Measurements from ENCODE around the gene CPHXL2.

Gene CPHXL2

DNA sequence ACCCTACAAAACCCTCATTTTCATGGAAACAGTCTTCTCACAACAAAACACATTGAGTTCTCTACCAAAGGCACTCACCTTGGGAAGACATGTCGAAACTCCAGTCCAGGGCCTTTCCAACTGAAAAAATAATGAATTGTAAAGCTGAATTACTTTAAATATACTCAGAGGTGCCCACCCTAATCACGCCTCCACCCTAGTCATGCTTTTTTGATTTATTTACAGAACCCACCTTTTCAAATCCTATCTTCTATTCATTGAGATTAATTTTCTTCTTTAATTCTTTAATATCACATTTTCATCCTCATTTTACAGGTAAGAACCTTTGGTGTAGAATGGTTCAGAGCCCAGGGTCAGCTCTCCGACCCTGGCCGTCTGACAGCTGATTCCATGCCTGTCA is at the start of gene CPHXL2:
CPHXL2 (minus strand) TSS at position 101 of the 400 bp plus-strand sequence; CDS start at position 91, 10 bp downstream.
- DNase-seq: no peak

DNA sequence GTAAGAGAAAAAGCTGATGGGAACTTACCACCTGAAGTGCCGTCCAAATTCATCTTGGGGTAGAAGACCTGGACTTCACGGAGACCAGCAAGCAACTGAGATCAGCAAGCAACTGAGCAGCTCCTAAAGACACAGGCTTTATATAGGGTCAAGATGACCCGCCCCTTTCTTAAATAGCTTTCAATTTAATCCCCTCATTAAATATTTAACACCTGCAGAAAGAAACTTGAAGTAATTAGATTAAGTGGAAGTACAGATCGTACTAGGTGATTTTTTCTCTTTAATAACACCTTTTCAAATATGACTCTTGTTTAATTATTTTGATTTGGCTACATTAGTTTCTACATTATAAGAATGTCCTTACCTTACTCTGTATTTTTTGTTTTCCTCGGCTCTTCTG is 49.6 kb upstream of the CPHXL2 start, which contains the start of gene CPHXL:
CPHXL (minus strand) TSS at position 101 of the 400 bp plus-strand sequence; CDS start at position 53, 48 bp downstream.
- DNase-seq: no peak

DNA sequence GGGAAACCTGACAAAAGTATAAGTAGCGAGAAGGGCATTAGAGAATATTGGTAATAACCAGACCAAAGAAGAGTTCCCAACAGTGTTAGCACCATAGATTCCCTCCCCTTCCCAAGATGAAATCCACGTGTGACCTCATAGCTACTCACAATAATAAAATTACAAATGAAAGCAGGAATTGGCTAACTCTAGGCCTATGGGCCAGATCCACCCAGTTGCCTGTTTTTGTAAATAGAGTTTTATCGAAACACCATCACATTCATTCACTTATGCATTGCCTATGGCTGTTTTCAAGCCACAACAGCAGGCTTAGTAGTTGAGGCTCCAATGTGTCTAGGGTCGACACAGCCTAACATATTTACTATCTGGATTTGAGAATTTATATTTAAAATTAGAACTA is 41.6 kb upstream of the CPHXL2 start:
- DNase-seq: no peak

DNA sequence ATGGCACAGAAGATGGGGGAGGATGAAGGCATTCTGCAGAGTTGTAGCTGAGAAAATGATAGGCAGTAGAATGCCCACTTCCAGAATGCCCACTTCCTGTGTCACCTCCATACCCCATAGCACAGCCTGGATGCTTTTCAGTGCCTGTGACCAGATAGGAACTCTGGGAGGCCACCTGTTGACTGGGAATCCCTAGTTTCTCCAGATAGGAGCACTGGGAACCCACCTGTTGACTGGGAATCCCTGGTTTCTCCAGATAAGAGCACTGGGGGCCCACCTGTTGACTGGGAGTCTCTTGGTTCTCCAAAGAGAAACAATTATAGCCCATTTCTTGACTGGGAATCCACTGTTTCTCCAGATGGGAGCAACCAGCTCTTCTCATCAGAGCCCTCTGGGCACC is 37.9 kb upstream of the CPHXL2 start:
- no peak for DNase-seq

DNA sequence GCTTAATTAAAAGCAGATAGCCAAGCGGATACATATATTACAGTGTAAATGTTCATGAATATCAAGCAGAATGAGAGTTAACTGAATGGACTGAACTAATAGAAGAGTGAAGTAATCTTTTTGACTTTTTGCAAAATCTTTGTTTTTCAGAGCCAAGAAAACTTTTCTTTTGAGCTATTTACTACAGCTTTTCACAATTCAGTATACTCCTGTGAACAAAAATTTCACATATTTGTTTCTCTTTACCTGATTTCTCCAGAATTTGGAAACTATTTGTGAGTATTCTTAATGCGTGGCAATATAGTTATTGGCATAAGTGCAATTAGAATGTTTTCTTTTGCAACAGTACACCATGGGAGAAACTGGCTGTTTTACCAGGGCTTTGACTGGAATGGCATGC is 33.5 kb upstream of the CPHXL2 start:
- DNase-seq: no peak

DNA sequence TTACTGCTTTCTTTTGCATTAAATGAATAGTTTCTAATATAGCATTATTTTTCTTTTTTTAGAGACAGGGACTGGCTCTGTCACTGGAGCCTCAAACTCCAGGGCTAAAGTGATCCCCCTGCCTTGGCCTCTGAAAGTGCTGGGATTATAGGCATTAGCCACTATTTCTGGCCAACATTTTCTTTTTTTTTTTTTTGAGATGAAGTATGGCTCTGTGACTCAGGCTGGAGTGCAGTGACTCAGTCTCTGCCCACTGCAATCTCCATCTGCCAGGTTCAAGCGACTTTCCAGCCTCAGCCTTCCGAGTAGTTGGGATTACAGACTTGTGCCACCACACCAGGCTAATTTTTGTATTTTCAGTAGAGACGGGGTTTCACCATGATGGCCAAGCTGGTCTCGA is 26.5 kb upstream of the CPHXL2 start:
- no peak for DNase-seq

DNA sequence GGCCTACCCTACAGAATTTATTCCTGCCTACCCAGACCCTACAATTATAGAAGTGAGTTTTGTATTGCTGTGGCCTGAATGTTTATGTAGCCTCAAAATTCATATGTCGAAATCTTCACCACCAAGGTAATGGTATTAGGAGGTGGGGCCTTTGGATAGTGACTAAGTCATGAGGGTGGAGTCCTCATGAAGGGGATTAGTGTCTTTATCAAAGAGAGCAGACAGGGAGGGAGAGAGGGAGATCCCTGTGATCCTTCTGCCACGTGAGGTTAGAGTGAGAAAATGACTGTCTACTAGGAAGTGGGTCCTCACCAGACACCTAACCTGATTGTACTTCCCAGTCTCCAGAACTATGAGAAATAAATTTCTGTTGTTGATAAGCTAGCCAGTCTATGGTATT is 25.4 kb upstream of the CPHXL2 start:
- no peak for DNase-seq

DNA sequence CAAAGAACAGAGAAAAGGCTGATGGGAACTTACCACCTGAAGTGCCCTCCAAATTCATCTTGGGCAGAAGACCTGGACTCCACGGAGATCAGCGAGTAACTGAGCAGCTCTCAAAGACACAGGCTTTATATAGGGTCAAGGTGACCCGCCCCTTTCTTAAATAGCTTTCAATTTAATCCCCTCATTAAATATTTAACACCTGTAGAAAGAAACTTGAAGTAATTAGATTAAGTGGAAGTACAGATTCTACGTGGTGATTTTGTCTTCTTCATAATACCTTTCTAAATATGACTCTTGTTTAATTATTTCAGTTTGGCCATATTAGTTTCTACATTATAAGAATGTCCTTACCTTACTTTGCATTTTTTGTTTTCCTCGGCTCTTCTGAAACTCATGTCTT is 24.6 kb upstream of the CPHXL2 start, which contains the start of gene DUXB:
DUXB (minus strand) TSS at position 101 of the 400 bp plus-strand sequence; CDS start at position 58, 43 bp downstream.
- no peak for DNase-seq

DNA sequence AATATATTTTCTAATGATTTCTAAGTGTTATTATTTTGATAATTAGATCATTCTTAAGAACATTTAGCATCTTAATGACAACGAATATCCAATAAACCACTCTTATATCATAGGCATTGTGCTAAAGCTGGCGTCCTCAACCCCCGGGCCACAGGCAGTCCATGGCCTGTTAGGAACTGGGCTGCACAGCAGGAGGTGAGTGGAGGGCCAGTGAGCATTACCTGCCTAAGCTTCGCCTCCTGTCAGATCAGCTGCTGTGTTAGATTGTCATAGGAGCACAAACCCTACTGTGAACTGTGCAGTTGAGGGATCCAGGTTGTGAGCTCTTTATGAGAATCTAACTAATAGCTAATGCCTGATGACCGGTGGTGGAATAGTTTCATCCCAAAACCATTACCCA is 20.8 kb upstream of the CPHXL2 start:
- no peak for DNase-seq

DNA sequence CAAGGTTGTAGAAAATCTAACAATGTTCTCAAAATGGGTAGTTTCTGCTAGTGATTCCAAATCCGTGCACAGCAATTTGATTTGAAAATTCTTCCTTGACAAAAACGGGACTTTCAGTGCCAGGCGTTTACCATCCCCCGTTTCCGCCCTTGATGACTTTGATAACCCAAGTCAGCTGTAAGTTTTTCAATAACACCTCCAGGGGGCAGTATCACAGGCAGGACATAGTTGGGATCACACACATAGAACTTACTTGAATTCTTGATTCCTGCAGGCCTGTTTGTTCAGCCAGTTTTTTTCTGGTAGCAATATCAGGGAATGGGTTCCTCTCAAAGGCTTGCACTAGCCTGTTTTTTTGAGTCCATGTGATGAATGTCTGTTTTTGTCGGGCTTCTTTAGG is 18.9 kb upstream of the CPHXL2 start:
- DNase-seq: no peak

DNA sequence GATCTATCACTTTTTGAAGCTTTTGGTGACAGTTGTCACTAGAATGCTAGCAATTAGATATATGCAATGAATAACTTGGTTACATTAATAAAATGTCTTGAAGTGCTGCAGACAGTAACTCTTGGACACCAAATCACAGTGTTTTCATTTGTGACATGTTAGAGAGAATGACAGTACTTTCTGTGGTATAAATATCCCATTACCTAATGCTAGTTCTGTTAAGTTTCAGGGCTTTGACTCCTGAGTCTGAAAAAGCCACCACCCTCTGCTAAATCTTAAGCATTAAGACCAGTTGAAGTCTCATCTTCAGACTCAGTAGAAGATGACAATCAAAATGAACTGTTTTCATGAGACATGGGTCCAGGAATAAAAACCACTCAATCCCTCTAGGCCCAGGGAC is 10.6 kb upstream of the CPHXL2 start:
- no peak for DNase-seq

DNA sequence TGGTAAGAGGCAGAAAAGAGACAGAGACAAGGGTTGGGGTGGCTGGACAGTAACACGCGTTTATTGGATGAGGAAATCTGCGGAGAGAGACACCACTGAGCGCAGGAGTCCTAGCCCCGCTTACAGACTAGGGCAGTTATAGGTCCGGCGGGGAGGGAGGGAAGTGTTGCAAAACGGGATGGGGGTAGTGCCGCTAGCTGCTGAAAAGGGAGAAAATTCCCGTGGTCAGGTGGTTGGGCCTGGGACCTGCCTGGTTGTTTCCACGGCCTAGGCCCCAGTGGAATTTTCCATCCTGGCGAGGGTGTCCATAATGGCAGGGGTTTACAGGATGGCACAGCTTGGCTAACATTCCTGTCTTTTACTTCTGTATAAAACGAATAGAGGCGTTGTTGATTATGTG is 5.5 kb upstream of the CPHXL2 start:
- DNase-seq: no peak

DNA sequence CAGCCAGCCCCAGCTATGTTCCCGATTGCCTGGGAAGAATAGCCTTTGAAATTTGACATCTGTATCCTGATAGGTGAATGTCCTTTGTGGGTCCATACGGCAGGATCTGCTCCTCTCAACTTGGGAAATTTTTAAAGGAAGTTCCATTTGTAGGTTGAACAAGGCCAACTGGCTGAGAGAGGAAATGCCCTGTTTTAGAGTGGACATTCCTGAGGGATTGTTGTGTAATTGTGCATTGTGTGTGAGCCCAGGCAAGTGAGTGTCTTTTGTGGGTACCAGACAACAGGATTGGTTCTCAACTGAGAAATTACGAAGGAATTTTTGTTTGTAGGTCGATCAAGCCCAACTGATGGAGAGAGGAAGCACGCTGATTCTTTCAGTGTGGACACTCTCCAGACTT is 2.6 kb upstream of the CPHXL2 start:
- DNase-seq: no peak

DNA sequence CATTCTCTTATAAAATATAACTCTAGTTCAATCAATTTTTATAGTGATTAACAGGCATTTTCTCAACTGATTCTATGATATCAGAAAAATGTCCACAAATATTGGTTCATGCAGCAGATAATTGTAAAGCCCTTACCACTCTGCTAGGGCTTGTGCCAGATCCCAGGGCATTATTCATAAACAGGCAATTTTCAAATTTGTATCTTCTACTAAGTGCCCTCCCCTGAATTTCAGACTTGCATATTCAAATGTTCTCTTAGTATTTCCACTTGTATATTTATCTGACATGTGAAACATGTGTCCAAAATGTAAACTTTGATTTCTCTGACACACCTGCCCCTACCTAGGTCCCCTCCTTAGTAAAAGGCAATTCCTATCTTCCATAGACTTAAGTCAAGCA is 9.3 kb downstream of the CPHXL2 start:
- DNase-seq: no peak

DNA sequence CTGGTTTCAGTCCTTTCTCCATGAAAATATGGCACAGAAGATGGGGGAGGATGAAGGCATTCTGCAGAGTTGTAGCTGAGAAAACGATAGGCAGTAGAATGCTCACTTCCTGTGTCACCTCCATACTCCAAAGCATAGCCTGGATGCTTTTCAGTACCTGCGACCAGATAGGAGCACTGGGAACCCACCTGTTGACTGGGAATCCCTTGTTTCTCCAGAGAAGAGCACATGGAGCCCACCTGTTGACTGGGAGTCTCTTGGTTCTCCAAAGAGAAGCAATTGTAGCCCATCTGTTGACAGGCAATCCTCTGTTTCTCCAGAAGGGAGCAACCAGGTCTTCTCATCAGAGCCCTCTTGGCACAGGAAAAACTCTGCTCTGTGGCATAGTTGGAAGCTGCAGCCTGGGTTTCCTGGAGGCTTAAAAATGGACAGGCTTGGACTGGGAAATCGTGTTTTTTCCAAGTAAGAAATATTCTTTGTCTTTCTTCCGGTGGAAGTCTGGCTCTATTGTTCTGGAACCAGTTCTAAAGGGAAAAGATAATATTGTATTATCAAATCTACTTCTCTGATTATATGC is 16.0 kb downstream of the CPHXL2 start:
- no peak for DNase-seq

DNA sequence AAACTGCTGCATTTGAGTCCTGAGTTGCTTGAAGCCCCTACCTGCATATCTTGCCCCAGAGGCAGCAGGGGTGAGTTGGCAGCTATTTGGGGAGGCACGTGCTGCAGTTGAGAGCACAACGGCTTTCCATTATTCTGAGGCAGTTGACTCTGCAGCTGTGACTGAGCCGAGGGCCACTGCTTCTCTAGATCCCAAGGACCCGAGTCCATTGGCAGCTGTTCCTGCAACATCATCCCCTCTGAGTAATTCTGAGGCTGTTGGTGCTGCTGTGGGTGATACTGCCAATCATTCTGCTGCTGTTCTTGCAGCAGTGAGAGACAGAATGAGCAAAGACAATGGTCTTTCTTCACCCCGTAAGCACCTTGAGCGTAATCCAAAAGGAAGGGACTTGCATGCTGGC is 16.5 kb downstream of the CPHXL2 start:
- DNase-seq: no peak

DNA sequence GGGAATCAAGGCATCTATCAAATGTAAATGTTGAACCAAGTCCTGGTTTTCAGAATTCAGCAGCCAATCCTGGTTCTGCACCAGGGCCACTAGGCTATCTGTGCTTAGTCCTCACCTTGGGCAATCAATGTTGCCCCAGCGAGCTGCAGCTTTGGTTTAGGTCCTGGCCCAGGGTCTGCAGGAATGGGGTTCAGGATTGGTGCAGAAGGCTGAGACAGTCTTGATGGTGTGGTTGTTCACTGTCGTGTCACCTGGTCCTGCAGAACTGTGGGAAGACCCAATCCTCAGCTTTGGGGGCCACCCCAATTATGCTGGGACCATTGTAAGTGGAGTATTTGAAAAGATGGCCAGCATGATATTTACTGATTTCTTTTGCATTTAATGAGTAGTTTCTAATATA is 18.6 kb downstream of the CPHXL2 start:
- no peak for DNase-seq

DNA sequence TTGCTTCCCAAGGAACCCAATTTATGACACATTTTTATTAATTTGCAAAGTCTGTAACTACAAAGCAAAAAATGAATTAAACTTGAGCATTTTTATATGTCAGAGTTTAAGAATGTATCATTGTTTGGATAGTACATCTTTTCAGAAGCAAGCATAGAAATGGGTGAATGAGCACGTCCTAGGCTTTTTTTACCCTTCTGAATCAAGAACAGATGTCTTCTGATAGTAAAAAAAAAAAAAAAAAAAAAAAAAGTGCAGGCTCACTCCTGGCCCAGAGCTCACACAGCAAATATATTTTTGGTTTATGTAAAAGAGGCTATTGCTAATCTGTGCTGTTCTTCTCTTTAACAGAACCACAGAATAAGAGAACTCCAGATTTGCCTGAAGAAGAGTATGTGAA is 22.9 kb downstream of the CPHXL2 start:
- DNase-seq: no peak

DNA sequence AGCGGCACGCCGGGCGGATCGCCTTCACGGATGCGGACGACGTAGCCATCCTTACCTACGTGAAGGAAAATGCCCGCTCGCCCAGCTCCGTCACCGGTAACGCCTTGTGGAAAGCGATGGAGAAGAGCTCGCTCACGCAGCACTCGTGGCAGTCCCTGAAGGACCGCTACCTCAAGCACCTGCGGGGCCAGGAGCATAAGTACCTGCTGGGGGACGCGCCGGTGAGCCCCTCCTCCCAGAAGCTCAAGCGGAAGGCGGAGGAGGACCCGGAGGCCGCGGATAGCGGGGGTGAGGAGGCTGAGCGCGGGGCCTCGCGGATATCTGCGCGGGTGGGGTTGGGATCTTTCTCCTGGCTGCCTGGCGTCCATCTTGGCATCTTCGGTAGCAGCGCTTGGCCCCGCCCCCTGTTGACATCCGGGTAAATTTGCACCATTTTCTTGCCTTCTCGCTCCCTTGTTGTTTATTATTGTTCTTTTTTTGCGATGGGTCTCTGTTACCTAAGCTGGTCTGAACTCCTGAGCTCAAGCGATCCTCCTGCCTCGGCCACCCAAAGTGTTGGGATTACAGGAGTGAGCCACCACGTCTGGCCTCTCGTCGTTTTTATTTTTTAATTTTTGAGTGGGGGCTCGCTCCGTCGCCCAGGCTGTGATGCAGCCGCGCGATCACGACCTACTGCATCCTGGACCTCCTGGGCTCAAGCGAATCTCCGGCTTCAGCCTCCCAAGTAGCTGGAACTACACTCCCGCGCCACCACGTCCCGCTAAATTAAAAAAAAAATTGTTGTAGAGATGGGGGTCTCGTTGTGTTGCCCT is 28.3 kb downstream of the CPHXL2 start:
- peak; percentile 59 for DNase-seq

DNA sequence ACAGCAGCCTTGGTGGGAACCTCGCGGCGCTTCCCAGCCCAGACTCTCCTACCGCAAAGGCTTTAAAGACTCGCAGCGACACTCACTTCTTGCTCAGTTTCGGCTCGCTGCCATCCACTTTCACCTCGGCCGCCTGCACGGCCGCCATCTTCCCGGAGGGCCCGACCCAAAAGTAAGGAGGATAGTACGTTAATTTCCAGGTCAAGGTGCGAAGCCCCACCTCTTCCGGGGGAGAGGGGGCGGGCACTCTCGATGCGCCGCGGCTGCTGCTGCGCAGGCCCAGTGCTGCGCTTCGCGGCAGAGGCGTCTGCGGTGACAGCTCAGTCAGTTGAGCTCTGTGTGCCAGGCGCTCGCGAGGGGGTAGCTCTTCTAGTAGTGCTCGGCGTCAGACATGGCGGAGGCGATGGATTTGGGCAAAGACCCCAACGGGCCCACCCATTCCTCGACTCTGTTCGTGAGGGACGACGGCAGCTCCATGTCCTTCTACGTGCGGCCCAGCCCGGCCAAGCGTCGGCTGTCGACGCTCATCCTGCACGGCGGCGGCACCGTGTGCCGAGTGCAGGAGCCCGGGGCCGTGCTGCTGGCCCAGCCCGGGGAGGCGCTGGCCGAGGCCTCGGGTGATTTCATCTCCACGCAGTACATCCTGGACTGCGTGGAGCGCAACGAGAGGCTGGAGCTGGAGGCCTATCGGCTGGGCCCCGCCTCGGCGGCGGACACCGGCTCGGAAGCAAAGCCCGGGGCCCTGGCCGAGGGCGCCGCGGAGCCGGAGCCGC is 29.1 kb downstream of the CPHXL2 start, which contains the start of the genes KARS1 and TERF2IP:
KARS1 (minus strand) TSS at position 174 of the 773 bp plus-strand sequence; CDS start at position 148, 26 bp downstream.
TERF2IP (plus strand) TSS at position 282 of the 773 bp plus-strand sequence; CDS start at position 392, 110 bp downstream.
- DNase-seq: peak; percentile 93

DNA sequence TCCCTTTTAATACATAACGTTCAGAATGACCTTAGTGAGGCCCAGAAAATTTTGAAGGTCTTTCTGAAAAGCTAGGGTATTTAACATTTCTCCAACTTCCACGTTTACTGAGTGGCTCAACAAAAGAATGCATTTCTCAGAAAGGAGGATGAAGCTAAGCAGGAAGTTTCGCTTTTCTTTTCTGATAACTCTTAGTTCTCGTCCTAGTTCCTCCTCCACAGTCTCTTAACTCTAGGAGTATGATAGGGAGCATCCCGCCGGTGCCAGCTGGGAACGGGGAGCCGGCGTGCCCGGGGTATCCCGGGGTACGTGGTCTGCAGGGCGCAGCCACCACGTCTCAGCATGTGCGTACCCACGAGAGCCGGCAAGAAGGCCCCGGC is 29.7 kb downstream of the CPHXL2 start:
- DNase-seq: no peak

DNA sequence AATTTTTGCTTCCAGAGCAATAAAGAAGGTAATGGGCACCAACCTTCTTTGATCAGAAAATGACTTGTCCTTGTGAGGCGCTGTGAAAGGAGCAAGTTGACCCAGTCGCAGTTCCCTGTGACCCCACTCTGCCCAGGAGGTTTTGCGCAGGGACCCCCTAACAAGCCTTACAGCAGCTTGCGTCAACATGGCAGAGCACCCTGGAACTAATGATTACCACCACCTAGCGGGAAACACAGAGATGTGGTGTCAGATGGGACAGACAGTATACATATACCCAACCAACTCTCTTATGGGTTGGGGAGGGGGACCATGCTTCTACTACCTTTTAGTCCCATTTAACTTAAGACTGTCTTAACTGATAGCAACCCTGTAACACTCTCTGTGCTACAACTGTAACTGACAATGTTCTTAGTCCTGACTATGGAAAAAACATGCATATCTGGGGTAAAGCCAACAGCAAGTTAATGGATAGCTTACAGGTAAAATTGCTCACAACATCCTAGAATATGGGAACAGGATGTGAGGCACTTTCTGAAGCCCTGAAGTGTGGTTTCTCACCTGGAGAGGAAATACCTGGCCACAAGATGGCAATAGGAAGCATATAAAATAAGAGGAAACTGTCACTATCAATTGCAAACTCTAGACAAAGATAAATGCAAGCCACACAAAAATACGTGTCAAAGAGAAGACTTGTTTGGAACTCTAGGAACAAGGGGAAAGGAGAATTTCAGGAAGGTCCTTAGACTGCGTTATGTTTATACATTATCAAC is 32.4 kb downstream of the CPHXL2 start:
- no peak for DNase-seq

DNA sequence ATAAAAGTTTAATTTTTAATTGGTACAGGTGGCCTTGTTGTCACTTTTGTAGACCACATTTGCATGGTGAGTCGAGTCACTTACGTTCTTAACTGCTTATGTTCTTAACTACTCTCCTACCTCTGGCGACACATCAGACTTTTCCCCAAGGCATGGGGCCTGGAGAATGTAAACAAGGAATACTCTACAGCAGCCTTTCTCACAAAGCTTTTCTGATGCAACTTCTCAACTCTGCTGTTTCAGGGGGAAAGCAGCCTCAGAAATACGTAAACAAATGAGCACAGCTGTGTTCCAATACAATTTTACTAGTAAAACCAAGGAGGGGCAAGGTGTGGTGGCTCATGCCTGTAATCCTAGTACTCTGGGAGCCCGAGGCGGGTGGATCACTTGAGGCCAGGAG is 36.2 kb downstream of the CPHXL2 start:
- no peak for DNase-seq

All from DMS 273 treated with DMSO at 0.1 percent for 48 hours (cell line).